Measurements from ENCODE around the gene POU2F1.
"Not testable (repeated sequence)": the region's sequence is repeated elsewhere in the genome, so short reads cannot be mapped to it uniquely, and the experiment has no call there.

Gene POU2F1

GRCh38 chr1:167239257-167239656 is 18.6 kb downstream of the POU2F1 start:
- POLR2A ChIA-PET, result no interaction called here
- TF ChIP-seq ZNF384 (IDR thresholded peaks at IDR 0.05), result no peak
- no peak for TF ChIP-seq ELF4 (IDR thresholded peaks at IDR 0.05)
- TF ChIP-seq LEF1 (IDR thresholded peaks at IDR 0.05; ENCODE audit: borderline replicate concordance), result no peak
- TF ChIP-seq TARDBP (IDR thresholded peaks at IDR 0.05), result no peak
- TF ChIP-seq SP1 (IDR thresholded peaks at IDR 0.05), result no peak
- TF ChIP-seq BHLHE40 (IDR thresholded peaks at IDR 0.05; ENCODE audit: borderline replicate concordance), result no peak
- TF ChIP-seq FOXA1 (IDR thresholded peaks at IDR 0.05), result no peak
- TF ChIP-seq NFRKB (IDR thresholded peaks at IDR 0.05), result no peak
- no peak for TF ChIP-seq CTBP1 (IDR thresholded peaks at IDR 0.05; ENCODE audit: borderline replicate concordance)
- no peak for DNase-seq (ENCODE audit: extremely low spot score)
- CTCF ChIA-PET, result no interaction called here

GRCh38 chr1:167244244-167244643 is 23.6 kb downstream of the POU2F1 start:
- DNase-seq (ENCODE audit: extremely low spot score), result no peak
- CTCF ChIA-PET, result no interaction called here
- TF ChIP-seq FOXK2 (IDR thresholded peaks at IDR 0.05) (no peak), HDGF (IDR thresholded peaks at IDR 0.05; ENCODE audit: borderline replicate concordance) (no peak), LEF1 (IDR thresholded peaks at IDR 0.05; ENCODE audit: borderline replicate concordance) (no peak), SP1 (IDR thresholded peaks at IDR 0.05) (no peak), ARNT (IDR thresholded peaks at IDR 0.05) (no peak), BHLHE40 (IDR thresholded peaks at IDR 0.05; ENCODE audit: borderline replicate concordance) (no peak), FOXA1 (IDR thresholded peaks at IDR 0.05) (no peak), ELF4 (IDR thresholded peaks at IDR 0.05) (no peak), TARDBP (IDR thresholded peaks at IDR 0.05) (no peak), L3MBTL2 (conservative IDR thresholded peaks at IDR 0.05) (no peak), NFRKB (IDR thresholded peaks at IDR 0.05) (no peak), SUZ12 (IDR thresholded peaks at IDR 0.05) (no peak)
- POLR2A ChIA-PET, result interaction anchor here (1.0 kb wide), 1 partner anchor 24 kb away, joined by 4 read pairs; the partner anchor contains the start of gene POU2F1

- POLR2A ChIA-PET, result interaction anchor here (1.1 kb wide), 1 partner anchor 25 kb away, joined by 3 read pairs; the partner anchor contains the start of gene POU2F1
- not testable (repeated sequence) for DNase-seq (ENCODE audit: extremely low spot score)
- CTCF ChIA-PET, result interaction anchor here (0.7 kb wide), 1 partner anchor 212 kb away, joined by 4 read pairs; no protein-coding TSS in a partner anchor
Observed at GRCh38 chr1:167245168-167245567, 24.5 kb downstream of the POU2F1 start.

- ChIA-PET CTCF (no interaction called here), POLR2A (no interaction called here)
- no peak for DNase-seq (ENCODE audit: extremely low spot score)
- no peak for TF ChIP-seq SUZ12 (IDR thresholded peaks at IDR 0.05)
- no peak for TF ChIP-seq TARDBP (IDR thresholded peaks at IDR 0.05)
- TF ChIP-seq FOXK2 (IDR thresholded peaks at IDR 0.05), result no peak
- no peak for TF ChIP-seq NFRKB (IDR thresholded peaks at IDR 0.05)
- TF ChIP-seq L3MBTL2 (conservative IDR thresholded peaks at IDR 0.05), result no peak
- no peak for TF ChIP-seq FOXA1 (IDR thresholded peaks at IDR 0.05)
- TF ChIP-seq PKNOX1 (IDR thresholded peaks at IDR 0.05), result no peak
- no peak for TF ChIP-seq CTBP1 (IDR thresholded peaks at IDR 0.05; ENCODE audit: borderline replicate concordance)
- TF ChIP-seq ZNF384 (IDR thresholded peaks at IDR 0.05), result no peak
- TF ChIP-seq BHLHE40 (IDR thresholded peaks at IDR 0.05; ENCODE audit: borderline replicate concordance), result no peak
- no peak for TF ChIP-seq ELF4 (IDR thresholded peaks at IDR 0.05)
- no peak for TF ChIP-seq HDGF (IDR thresholded peaks at IDR 0.05; ENCODE audit: borderline replicate concordance)
- no peak for TF ChIP-seq SP1 (IDR thresholded peaks at IDR 0.05)
- TF ChIP-seq FOXM1 (IDR thresholded peaks at IDR 0.05; ENCODE audit: borderline replicate concordance), result no peak
Observed at GRCh38 chr1:167246971-167247370, 26.3 kb downstream of the POU2F1 start.

GRCh38 chr1:167247754-167248153 is 27.1 kb downstream of the POU2F1 start:
- POLR2A ChIA-PET, result no interaction called here
- CTCF ChIA-PET, result no interaction called here
- TF ChIP-seq LEF1 (IDR thresholded peaks at IDR 0.05; ENCODE audit: borderline replicate concordance), result no peak
- DNase-seq (ENCODE audit: extremely low spot score), result no peak

GRCh38 chr1:167248707-167249642 is 28.3 kb downstream of the POU2F1 start:
- CTCF ChIA-PET, result no interaction called here
- TF ChIP-seq HDGF (IDR thresholded peaks at IDR 0.05; ENCODE audit: borderline replicate concordance) (no peak), LEF1 (IDR thresholded peaks at IDR 0.05; ENCODE audit: borderline replicate concordance) (no peak), FOXK2 (IDR thresholded peaks at IDR 0.05) (no peak), TARDBP (IDR thresholded peaks at IDR 0.05) (no peak), BHLHE40 (IDR thresholded peaks at IDR 0.05; ENCODE audit: borderline replicate concordance) (no peak), L3MBTL2 (conservative IDR thresholded peaks at IDR 0.05) (no peak), FOXA1 (IDR thresholded peaks at IDR 0.05) (no peak), SP1 (IDR thresholded peaks at IDR 0.05) (no peak), ELF4 (IDR thresholded peaks at IDR 0.05) (no peak), PKNOX1 (IDR thresholded peaks at IDR 0.05) (no peak)
- no peak for DNase-seq (ENCODE audit: extremely low spot score)
- POLR2A ChIA-PET, result no interaction called here

- POLR2A ChIA-PET, result no interaction called here
- CTCF ChIA-PET, result no interaction called here
- TF ChIP-seq FOXA1 (IDR thresholded peaks at IDR 0.05) (no peak), FOXK2 (IDR thresholded peaks at IDR 0.05) (no peak), TARDBP (IDR thresholded peaks at IDR 0.05) (no peak), ELF4 (IDR thresholded peaks at IDR 0.05) (no peak), BHLHE40 (IDR thresholded peaks at IDR 0.05; ENCODE audit: borderline replicate concordance) (no peak), ARNT (IDR thresholded peaks at IDR 0.05) (no peak), FOXM1 (IDR thresholded peaks at IDR 0.05; ENCODE audit: borderline replicate concordance) (no peak), LEF1 (IDR thresholded peaks at IDR 0.05; ENCODE audit: borderline replicate concordance) (no peak), PKNOX1 (IDR thresholded peaks at IDR 0.05) (no peak), CTBP1 (IDR thresholded peaks at IDR 0.05; ENCODE audit: borderline replicate concordance) (no peak), ZNF384 (IDR thresholded peaks at IDR 0.05) (no peak), NFRKB (IDR thresholded peaks at IDR 0.05) (no peak), HDGF (IDR thresholded peaks at IDR 0.05; ENCODE audit: borderline replicate concordance) (no peak)
- no peak for DNase-seq (ENCODE audit: extremely low spot score)
Observed at GRCh38 chr1:167249702-167250101, 29.0 kb downstream of the POU2F1 start.

All from HEK293T (cell line).